Measurements from ENCODE around the gene SAP25.
A peak's percentile ranks its signal among the peaks of the same experiment; 100 is the strongest.

GRCh38 chr7:100563809-100564400, 9.8 kb downstream of the SAP25 start:
- TF ChIP-seq POLR2A (IDR thresholded peaks at IDR 0.05) = no peak
- TF ChIP-seq CTCF (IDR thresholded peaks at IDR 0.05) = peak in 1 of 3 donors; percentile 89

Measured in lower leg skin (tissue), 3 donors.